ENCODE results near the gene MEX3D. TPM values are rescaled to one million over a fixed set of nuclear protein-coding genes. Genes with fewer than 3 reads are reported as not detected.
"Not testable (repeated sequence)": the region's sequence is repeated elsewhere in the genome, so short reads cannot be mapped to it uniquely, and the experiment has no call there.

MEX3D gene
- polyA plus RNA-seq, 3 donors from 2014 or later, result 0.21 TPM; not detected in 2

- Mint-ChIP-seq H3K4me1 (peaks cover 4 to 8% of the 10 kb centered on the region in 2 donors), H3K4me3 (peak within 1 kb of the TSS in 3 of 5 donors; percentile 18 to 51 (median 31)), H3K27ac (no peak within 1 kb of the TSS), H3K36me3 (peaks cover 0 to 6% (median 5%) of the 10 kb centered on the region in 3 donors), H3K9me3 (no peaks in the 10 kb centered on the region), H3K27me3 (ENCODE audit: low read depth in 3 of 3) (peaks cover 9 to 14% (median 11%) of the 10 kb centered on the region in 3 donors)
- DNase-seq, result no peak
Observed at GRCh38 chr19:1523412-1524286, 44.5 kb downstream of the MEX3D start, which contains the start of gene PLK5. Gene PLK5 (plus strand): TSS chr19:1524077. CDS start chr19:1526997, 2,920 bp downstream.

DNA sequence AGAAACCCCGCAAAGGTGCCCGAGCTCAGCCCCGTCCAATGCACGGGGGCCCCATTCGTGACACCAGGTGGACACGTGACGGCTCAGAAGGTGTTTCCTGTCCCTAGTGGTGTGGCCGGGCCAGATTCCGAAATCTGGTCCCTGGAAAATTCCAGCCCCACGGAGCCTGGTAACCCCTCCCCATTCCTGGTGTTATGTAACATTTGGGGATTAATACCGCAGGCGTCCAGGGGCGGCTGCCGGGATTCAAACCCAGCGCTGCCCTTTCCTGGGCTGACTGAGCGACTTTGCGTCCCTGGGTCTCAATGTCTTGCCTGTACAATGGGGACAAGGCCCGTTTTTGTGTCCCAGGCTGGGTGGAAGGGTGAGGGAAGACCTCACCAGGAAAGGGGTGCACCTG, 45.3 kb downstream of the MEX3D start:
- no peak for DNase-seq
- Mint-ChIP-seq H3K27ac (no peak overlapping the region), H3K4me3 (no peak overlapping the region), H3K27me3 (ENCODE audit: low read depth in 3 of 3) (peaks cover 9 to 14% (median 11%) of the 10 kb centered on the region in 3 donors), H3K9me3 (no peaks in the 10 kb centered on the region), H3K4me1 (peaks cover 4 to 8% of the 10 kb centered on the region in 2 donors), H3K36me3 (peaks cover 0 to 6% (median 5%) of the 10 kb centered on the region in 3 donors)

GRCh38 chr19:1522061-1522460, 46.1 kb downstream of the MEX3D start:
- peaks cover 4 to 8% of the 10 kb centered on the region in 2 donors for H3K4me1 Mint-ChIP-seq
- H3K27me3 Mint-ChIP-seq (ENCODE audit: low read depth in 3 of 3), result peaks cover 8 to 11% (median 11%) of the 10 kb centered on the region in 3 donors

DNA sequence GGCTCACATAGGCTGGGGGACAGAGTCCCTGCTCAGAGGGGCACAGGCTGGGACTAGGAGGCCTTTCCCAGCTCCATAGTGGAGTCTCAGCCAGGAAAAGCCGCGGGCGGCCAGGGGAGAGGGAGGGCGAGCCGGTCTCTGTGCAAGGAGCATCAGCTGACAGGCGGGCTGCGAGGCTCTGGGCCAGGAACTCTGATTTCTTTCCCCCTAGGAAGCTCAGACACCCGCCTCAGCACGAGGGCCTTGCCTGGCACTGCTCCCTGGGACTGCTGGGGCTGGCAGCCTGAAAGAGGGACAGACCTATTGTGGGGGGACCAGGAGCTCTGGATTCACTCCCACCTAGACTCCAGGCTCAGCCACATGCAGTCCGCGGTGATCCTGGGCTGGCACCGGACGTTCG, 46.5 kb downstream of the MEX3D start:
- Mint-ChIP-seq H3K27ac (no peak overlapping the region), H3K4me1 (peaks cover 4 to 8% of the 10 kb centered on the region in 2 donors), H3K36me3 (peaks cover 0 to 6% (median 5%) of the 10 kb centered on the region in 3 donors), H3K4me3 (no peak overlapping the region), H3K9me3 (no peaks in the 10 kb centered on the region), H3K27me3 (ENCODE audit: low read depth in 3 of 3) (peaks cover 8 to 12% (median 10%) of the 10 kb centered on the region in 3 donors)
- no peak for DNase-seq

More at GRCh38 chr19:1522061-1522460, 46.1 kb downstream of the MEX3D start:
- Mint-ChIP-seq H3K9me3 (no peaks in the 10 kb centered on the region), H3K4me3 (no peak overlapping the region), H3K27ac (no peak overlapping the region), H3K36me3 (peaks cover 0 to 6% (median 5%) of the 10 kb centered on the region in 3 donors)
- DNase-seq, result no peak

- Mint-ChIP-seq H3K9me3 (no peaks in the 10 kb centered on the region), H3K27ac (no peak overlapping the region), H3K4me3 (no peak overlapping the region), H3K27me3 (ENCODE audit: low read depth in 3 of 3) (peaks cover 5 to 12% (median 10%) of the 10 kb centered on the region in 3 donors), H3K36me3 (peaks cover 0 to 6% (median 5%) of the 10 kb centered on the region in 3 donors), H3K4me1 (peaks cover 4 to 8% of the 10 kb centered on the region in 2 donors)
- no peak for DNase-seq
Observed at GRCh38 chr19:1520203-1520780, 47.8 kb downstream of the MEX3D start.

GRCh38 chr19:1519802-1520201, 48.3 kb downstream of the MEX3D start:
- H3K4me3 Mint-ChIP-seq, DNase-seq, H3K4me1 Mint-ChIP-seq, H3K27ac Mint-ChIP-seq, H3K9me3 Mint-ChIP-seq, H3K36me3 Mint-ChIP-seq: not testable (repeated sequence)
- peaks cover 4 to 11% (median 7%) of the 10 kb centered on the region in 3 donors for H3K27me3 Mint-ChIP-seq (ENCODE audit: low read depth in 3 of 3)

DNA sequence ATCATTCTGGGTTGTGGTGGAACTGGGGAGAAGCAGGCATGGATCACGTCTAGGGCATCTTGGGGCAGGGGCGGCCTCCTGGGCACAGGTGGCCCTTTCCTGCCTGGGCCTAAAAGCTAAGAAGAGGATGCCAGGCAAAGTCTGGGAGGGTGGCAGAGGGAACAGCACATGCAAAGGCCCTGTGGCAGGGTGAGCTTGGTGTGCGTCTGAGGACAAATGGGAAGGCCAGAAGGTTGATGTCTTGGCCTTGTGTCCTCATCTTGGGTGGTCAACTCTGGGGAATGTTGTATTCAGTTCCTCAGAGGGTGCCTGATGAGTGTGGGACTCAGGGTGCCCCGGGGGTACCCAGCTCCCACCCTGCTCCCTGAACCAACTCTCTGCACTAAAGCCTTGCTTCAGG, 49.7 kb downstream of the MEX3D start:
- no peaks in the 10 kb centered on the region for H3K9me3 Mint-ChIP-seq
- no peaks in the 10 kb centered on the region for H3K4me1 Mint-ChIP-seq
- no peak overlapping the region for H3K4me3 Mint-ChIP-seq
- DNase-seq, result no peak
- no peaks in the 10 kb centered on the region for H3K36me3 Mint-ChIP-seq
- H3K27me3 Mint-ChIP-seq (ENCODE audit: low read depth in 3 of 3), result peaks cover 0 to 6% (median 3%) of the 10 kb centered on the region in 3 donors
- no peak overlapping the region for H3K27ac Mint-ChIP-seq

GRCh38 chr19:1516395-1516753, 51.8 kb downstream of the MEX3D start:
- no peak overlapping the region for H3K4me3 Mint-ChIP-seq

DNA sequence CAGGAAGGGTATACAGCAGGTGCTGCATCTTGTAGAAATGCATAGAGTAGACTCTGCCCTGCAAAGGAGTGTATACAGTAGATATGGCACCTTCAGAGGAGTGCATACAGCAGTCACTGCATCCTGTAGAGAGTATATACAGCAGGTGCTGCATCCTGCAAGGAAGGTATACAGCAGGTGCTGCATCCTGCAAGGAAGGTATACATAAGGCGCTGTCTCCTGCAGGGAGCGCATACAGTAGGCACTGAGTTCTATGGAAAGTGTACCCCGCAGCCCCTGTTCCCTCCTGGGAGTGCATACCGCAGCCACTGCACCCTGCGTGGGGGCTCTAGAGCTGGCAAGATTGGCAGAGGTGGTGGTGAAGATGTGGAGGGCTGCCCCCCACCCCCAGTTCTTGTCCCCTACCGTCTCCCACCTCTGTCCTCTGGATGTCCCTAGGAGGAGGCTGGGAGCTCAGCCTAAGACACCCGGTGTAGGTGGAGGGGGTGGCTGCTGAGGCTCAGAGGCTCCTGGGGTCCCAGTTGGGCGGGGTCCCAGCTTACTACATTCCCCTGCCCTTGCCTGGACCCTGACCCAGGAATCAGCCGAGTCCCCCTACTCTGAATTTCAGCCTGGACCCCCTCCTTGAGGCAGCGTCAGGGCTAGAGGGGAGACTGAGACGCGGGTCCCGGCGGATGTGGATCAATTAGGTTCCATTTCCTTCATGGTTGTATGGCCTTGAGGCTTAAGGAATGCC, 53.0 kb downstream of the MEX3D start:
- H3K36me3 Mint-ChIP-seq, result no peaks in the 10 kb centered on the region
- no peak for DNase-seq
- H3K9me3 Mint-ChIP-seq, result peaks cover 0 to 2% (median 0%) of the 10 kb centered on the region in 6 donors
- peaks cover 0 to 7% of the 10 kb centered on the region in 2 donors for H3K4me1 Mint-ChIP-seq
- H3K27ac Mint-ChIP-seq, result no peak overlapping the region
- H3K4me3 Mint-ChIP-seq, result no peak overlapping the region
- H3K27me3 Mint-ChIP-seq (ENCODE audit: low read depth in 3 of 3), result peaks cover 0 to 10% (median 3%) of the 10 kb centered on the region in 3 donors

More at GRCh38 chr19:1516395-1516753, 51.8 kb downstream of the MEX3D start:
- Mint-ChIP-seq H3K27ac (no peak overlapping the region), H3K27me3 (ENCODE audit: low read depth in 3 of 3) (peaks cover 0 to 6% (median 3%) of the 10 kb centered on the region in 3 donors), H3K36me3 (no peaks in the 10 kb centered on the region), H3K4me1 (peaks cover 0 to 7% of the 10 kb centered on the region in 2 donors), H3K9me3 (no peaks in the 10 kb centered on the region)
- no peak for DNase-seq

DNA sequence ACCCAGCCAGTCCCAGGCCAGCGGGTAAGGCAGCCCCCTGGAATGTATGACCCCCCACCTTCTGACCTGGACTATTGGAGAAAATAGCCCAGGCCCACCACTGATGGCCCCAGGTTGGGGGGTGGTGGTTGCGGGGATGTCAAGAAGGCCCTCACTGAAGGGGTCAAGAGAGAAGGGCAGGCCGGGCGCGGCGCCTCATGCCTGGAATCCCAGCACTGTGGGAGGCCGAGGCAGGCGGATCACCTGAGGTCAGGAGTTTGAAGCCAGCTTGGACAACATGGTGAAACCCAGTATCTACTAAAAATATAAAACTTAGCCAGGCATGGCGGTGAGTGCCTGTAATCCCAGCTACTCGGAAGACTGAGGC, 53.8 kb downstream of the MEX3D start:
- H3K4me3 Mint-ChIP-seq, result peak overlapping the region in 1 of 5 donors; percentile 27
- H3K4me1 Mint-ChIP-seq, result peaks cover 0 to 7% of the 10 kb centered on the region in 2 donors
- peaks cover 0 to 10% (median 3%) of the 10 kb centered on the region in 3 donors for H3K27me3 Mint-ChIP-seq (ENCODE audit: low read depth in 3 of 3)
- H3K36me3 Mint-ChIP-seq, result no peaks in the 10 kb centered on the region
- H3K27ac Mint-ChIP-seq, result no peak overlapping the region
- peaks cover 0 to 2% (median 0%) of the 10 kb centered on the region in 6 donors for H3K9me3 Mint-ChIP-seq
- DNase-seq, result no peak

DNA sequence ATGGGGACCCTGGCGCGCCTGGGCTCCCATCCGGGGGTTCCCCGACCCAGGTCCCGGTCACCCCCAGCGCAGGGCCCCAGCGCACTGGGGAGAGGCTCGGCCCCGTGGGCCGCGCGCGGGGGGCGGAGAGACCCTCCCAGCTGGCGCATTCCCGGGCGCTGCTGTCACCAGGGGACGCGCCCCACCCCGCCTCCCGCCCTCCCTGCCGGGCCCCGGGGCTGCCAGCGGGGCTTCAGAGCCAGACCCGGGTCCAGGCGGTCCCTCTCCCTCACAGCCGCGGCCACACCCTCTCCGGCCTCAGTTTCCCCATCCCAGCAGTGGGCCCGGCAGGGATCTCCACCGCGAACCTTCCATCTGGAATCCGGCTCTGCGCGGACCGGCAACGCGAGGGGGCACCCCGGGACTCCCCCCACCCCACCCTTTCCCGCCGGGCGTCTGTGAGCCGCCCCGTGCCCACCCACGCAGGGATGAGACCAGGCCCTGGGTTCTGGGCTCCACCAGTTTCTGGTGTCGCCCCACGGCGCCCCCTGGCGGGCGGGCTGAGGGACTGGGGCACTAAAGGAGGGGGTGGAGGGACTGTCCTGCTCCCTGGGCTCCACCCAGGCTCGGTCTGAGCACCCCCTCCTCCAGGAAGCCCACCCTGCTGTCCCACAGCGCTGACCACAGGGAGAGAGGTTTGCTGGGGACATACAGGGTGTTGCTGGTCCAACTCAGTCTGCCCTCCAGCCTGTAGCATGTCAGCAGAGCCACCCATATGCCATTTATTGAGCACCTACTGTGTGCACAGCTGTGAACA, 54.4 kb downstream of the MEX3D start:
- H3K4me3 Mint-ChIP-seq, result peak overlapping the region in 1 of 5 donors; percentile 27
- H3K9me3 Mint-ChIP-seq, result peaks cover 0 to 2% (median 0%) of the 10 kb centered on the region in 6 donors

DNA sequence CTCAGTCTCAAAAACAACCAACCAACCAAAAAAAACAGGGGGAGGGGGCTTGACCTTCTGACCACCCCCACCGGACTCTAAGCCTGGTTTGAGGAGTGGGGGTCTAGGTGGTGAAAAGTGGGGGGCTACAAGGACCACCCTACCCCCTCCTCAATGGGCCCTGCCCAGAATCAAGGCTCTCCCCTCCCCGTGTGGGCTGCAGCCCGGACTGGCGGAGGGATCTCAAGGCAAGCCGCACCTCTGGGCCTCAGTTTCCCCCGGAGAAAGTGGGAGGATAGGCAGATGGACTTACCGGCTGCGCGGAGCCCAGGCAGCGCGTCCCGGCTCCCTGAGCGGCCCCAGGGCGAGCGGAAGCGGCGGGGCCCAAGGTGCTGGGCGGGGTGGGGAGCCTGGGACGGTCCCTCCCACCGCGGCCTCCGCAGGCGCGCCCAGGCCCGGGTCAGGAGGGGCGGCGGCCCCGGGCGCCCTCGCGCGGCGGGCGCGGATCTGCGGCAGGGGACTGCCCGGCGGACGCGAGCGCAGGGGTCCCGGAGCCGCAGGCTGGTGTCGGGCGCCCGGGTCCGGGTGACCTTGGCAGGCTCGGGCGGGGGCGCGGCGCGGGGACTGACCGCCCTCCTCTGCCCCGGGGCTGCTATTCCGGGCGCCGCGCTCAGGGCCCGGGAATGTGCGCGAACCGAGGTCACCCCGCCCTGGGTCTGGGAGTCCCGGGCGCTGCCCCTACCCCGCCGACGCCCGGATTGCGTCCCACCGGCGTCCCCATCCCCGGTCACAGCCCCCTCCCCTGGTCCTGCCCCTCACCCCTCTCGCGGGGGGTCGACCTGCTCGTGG, 55.2 kb downstream of the MEX3D start, which contains the start of gene ADAMTSL5:
Gene ADAMTSL5 (minus strand): TSS at position 349 of the 828 bp plus-strand sequence. CDS start 2,076 bp downstream, outside the sequence.
- peaks cover 0 to 10% (median under 1%) of the 10 kb centered on the region in 3 donors for H3K27me3 Mint-ChIP-seq (ENCODE audit: low read depth in 3 of 3)
- no peaks in the 10 kb centered on the region for H3K36me3 Mint-ChIP-seq
- H3K4me1 Mint-ChIP-seq, result peaks cover 7 to 9% of the 10 kb centered on the region in 2 donors
- H3K4me3 Mint-ChIP-seq, result peak within 1 kb of the TSS; percentile 40 to 71 (median 57)
- no peak within 1 kb of the TSS for H3K27ac Mint-ChIP-seq
- DNase-seq, result peak; percentile 30 to 42 (median 31)
- peaks cover 0 to 3% (median 0%) of the 10 kb centered on the region in 6 donors for H3K9me3 Mint-ChIP-seq

More for the DNA sequence above, 54.4 kb downstream of the MEX3D start:
- no peaks in the 10 kb centered on the region for H3K36me3 Mint-ChIP-seq
- DNase-seq, result peak; percentile 48 to 67 (median 58)
- H3K27ac Mint-ChIP-seq, result no peak overlapping the region
- H3K4me1 Mint-ChIP-seq, result peaks cover 2 to 7% of the 10 kb centered on the region in 2 donors
- peaks cover 0 to 10% (median 0%) of the 10 kb centered on the region in 3 donors for H3K27me3 Mint-ChIP-seq (ENCODE audit: low read depth in 3 of 3)
